Measurements from ENCODE around the gene DPH7. TPM values are rescaled to one million over a fixed set of nuclear protein-coding genes. Genes with fewer than 3 reads are reported as not detected.

Gene DPH7
- total and polyA plus RNA-seq, 2 of the 8 experiments (the other 6 are each of a cell fraction or from before 2014, with no cell fraction given) = 44.6 to 45.5 TPM

GRCh38 chr9:137514691-137515337 is 63.9 kb downstream of the DPH7 start:
- Histone ChIP-seq H3K23me2 (ENCODE audit: low read depth, low read length) (peaks cover 3% of the 10 kb centered on the region; the same call in 1 of the 2 replicates), H3K4me1 (replicated peaks in 1 of 4; ENCODE audit: control insufficient read depth in 3 of 4, insufficient read depth in 4 of 4, low read length in 3 of 4) (no peaks in the 10 kb centered on the region; a peak in 1 of 7 replicates), H3K56ac (replicated peaks; ENCODE audit: insufficient read length, low read depth, low read length) (no peak overlapping the region), H3K4me2 (ENCODE audit: insufficient read depth in 1 of 2, low read depth in 2 of 2, low read length in 2 of 2) (no peak overlapping the region), H3K79me1 (ENCODE audit: low read depth, low read length) (peaks cover 2% of the 10 kb centered on the region), H3K27ac (ENCODE audit: low read depth, low read length) (no peak overlapping the region), H3K79me2 (ENCODE audit: control insufficient read depth in 1 of 2, insufficient read depth in 2 of 2, low read length in 2 of 2) (no peaks in the 10 kb centered on the region), H3K36me3 (ENCODE audit: control insufficient read depth in 2 of 4, insufficient read depth in 4 of 4, low read length in 3 of 4) (no peaks in the 10 kb centered on the region), H4K91ac (replicated peaks; ENCODE audit: insufficient read length, low read length) (no peak overlapping the region), H2AK5ac (ENCODE audit: low read depth, low read length) (no peak overlapping the region), H2BK12ac (ENCODE audit: low read depth, low read length) (no peak overlapping the region), H2BK120ac (replicated peaks; ENCODE audit: low read depth, low read length) (no peak overlapping the region), H3K27me3 (replicated peaks in 1 of 4; ENCODE audit: control insufficient read depth in 3 of 4, extremely low read depth in 1 of 4, insufficient read depth in 3 of 4, low read length in 3 of 4) (no peaks in the 10 kb centered on the region), H3K18ac (ENCODE audit: extremely low read depth, low read length) (no peak overlapping the region), H2BK20ac (ENCODE audit: low read length) (no peak overlapping the region), H3K4ac (replicated peaks; ENCODE audit: insufficient read length, low read depth, low read length) (no peak overlapping the region), H3K9me3 (ENCODE audit: insufficient read depth in 2 of 2, low read depth in 1 of 2, low read length in 1 of 2) (peaks cover 2 to 11% of the 10 kb centered on the region in 2 experiments; a peak in 1 of 4 replicates), H4K5ac (ENCODE audit: insufficient read length, low read depth, low read length) (no peak overlapping the region), H3K4me3 (ENCODE audit: extremely low read depth in 1 of 4, insufficient read depth in 2 of 4, low read depth in 3 of 4, low read length in 4 of 4) (no peak overlapping the region), H2BK15ac (ENCODE audit: low read length) (no peak overlapping the region), H3K23ac (ENCODE audit: insufficient read length) (no peak overlapping the region), H2BK5ac (ENCODE audit: low read depth, low read length) (no peak overlapping the region), H3K14ac (ENCODE audit: insufficient read length) (no peak overlapping the region), H3K9ac (replicated peaks in 1 of 4; ENCODE audit: extremely low read depth in 1 of 4, low read depth in 3 of 4, low read length in 3 of 4) (no peak overlapping the region), H2AFZ (ENCODE audit: low read length) (no peak overlapping the region), H4K20me1 (replicated peaks in 1 of 2; ENCODE audit: control insufficient read depth in 1 of 2, insufficient read depth in 2 of 2, low read length in 2 of 2) (no peaks in the 10 kb centered on the region), H4K8ac (ENCODE audit: extremely low read depth, insufficient read depth, low read length) (no peak overlapping the region)
- TF ChIP-seq, protein P1, sequence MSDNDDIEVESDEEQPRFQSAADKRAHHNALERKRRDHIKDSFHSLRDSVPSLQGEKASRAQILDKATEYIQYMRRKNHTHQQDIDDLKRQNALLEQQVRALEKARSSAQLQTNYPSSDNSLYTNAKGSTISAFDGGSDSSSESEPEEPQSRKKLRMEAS (IDR thresholded peaks at IDR 0.05) = peak; percentile 52; the same call in 1 of the 2 replicates
- TF ChIP-seq BCL11A (IDR thresholded peaks at IDR 0.05; ENCODE audit: low read depth in 2 of 2, low read length in 2 of 2) (no peak), KDM1A (IDR thresholded peaks at IDR 0.05; ENCODE audit: borderline replicate concordance, low read length) (no peak), ASH2L (IDR thresholded peaks at IDR 0.05; ENCODE audit: low read length) (no peak)
- TF ChIP-seq, protein P2, sequence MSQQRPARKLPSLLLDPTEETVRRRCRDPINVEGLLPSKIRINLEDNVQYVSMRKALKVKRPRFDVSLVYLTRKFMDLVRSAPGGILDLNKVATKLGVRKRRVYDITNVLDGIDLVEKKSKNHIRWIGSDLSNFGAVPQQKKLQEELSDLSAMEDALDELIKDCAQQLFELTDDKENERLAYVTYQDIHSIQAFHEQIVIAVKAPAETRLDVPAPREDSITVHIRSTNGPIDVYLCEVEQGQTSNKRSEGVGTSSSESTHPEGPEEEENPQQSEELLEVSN (IDR thresholded peaks at IDR 0.05) = peak; percentile 73
- CTCF ChIA-PET (ENCODE audit: partially characterized antibody) = no interaction called here
- DNase-seq (ENCODE audit: low read depth in 1 of 2, low spot score in 2 of 2) (no peak), FAIRE-seq (no peak)
- POLR2A ChIA-PET (ENCODE audit: partially characterized antibody) = interaction anchor here (1.2 kb wide), 1 partner anchor 37 kb away, joined by 3 read pairs; the partner anchor contains the start of gene MRPL41
- 96% methylated on average over 25 of the region's 30 CpGs; no CpG with 5 or more reads in 1 of the 2 experiments for WGBS, 2 experiments (ENCODE audit: extremely low coverage in 1 of 2, insufficient coverage in 1 of 2, insufficient read length in 1 of 2, insufficient replicate concordance in 2 of 2, low coverage in 1 of 2, low lambda C conversion rate in 2 of 2, missing lambda C conversion rate in 1 of 2)
